Neural cell (in vitro differentiated cells): ENCODE measurements around the gene DLG2.

Source experiments
- CTCF ChIP-seq: fragments of 450-650 bp; IDR thresholded peaks from 2 replicates; pipeline ENCODE4 v1.5.1; 2014; ENCODE audit warnings: antibody characterized with exemption, mild to moderate bottlenecking, moderate library complexity; ENCODE audit not compliant: poor library complexity, severe bottlenecking
- EZH2 ChIP-seq: fragments of 200-600, 300-800 bp; shearing (Covaris generic), sonication (generic); IDR thresholded peaks from 2 replicates; pipeline ENCODE4 v1.6.1; 2014; ENCODE audit warnings: antibody characterized with exemption, low read length, borderline replicate concordance, mild to moderate bottlenecking; ENCODE audit not compliant: insufficient read depth, poor library complexity, severe bottlenecking
- MXI1 ChIP-seq: fragments of 450-650 bp; conservative IDR thresholded peaks from 2 replicates; pipeline ENCODE4 v1.6.1; 2014; ENCODE audit warnings: antibody characterized with exemption, mild to moderate bottlenecking; ENCODE audit not compliant: poor library complexity, severe bottlenecking
- POLR2AphosphoS5 ChIP-seq: IDR thresholded peaks from 2 replicates; pipeline ENCODE4 v1.6.1; 2012
- REST ChIP-seq: IDR thresholded peaks from 2 replicates; pipeline ENCODE4 v1.6.1; 2012; ENCODE audit warnings: borderline replicate concordance
- SMC3 ChIP-seq: fragments of 450-650 bp; conservative IDR thresholded peaks from 2 replicates; pipeline ENCODE4 v1.6.1; 2014; ENCODE audit warnings: antibody characterized with exemption, mild to moderate bottlenecking, moderate library complexity; ENCODE audit not compliant: poor library complexity
- TAF1 ChIP-seq: IDR thresholded peaks from 2 replicates; pipeline ENCODE4 v1.6.1; 2012; ENCODE audit warnings: low read depth

- TF ChIP-seq CTCF (no peak), TAF1 (no peak), MXI1 (no peak), POLR2AphosphoS5 (no peak), EZH2 (no peak), REST (no peak), SMC3 (no peak)
Observed at GRCh38 chr11:85551881-85552280, 75.3 kb downstream of the DLG2 start.
